Measurements from ENCODE around the gene GREB1L.
"Not testable (repeated sequence)": the region's sequence is repeated elsewhere in the genome, so short reads cannot be mapped to it uniquely, and the experiment has no call there.

The GREB1L gene

GRCh38 chr18:21210278-21210677 lies 31.8 kb upstream of the GREB1L start:
- TF ChIP-seq CTCF (conservative IDR thresholded peaks at IDR 0.05), result no peak
- no peak overlapping the region for H3K27ac ChIP-seq

GRCh38 chr18:21210784-21211183 lies 31.2 kb upstream of the GREB1L start:
- H3K27ac ChIP-seq, result no peak overlapping the region
- TF ChIP-seq CTCF (conservative IDR thresholded peaks at IDR 0.05), result no peak

- not testable (repeated sequence) for H3K27ac ChIP-seq
These were observed 27.6 kb upstream of the GREB1L start for GRCh38 chr18:21214409-21214808.

GRCh38 chr18:21215490-21215889 lies 26.5 kb upstream of the GREB1L start:
- H3K27ac ChIP-seq, result no peak overlapping the region
- no peak for TF ChIP-seq CTCF (conservative IDR thresholded peaks at IDR 0.05)

GRCh38 chr18:21218862-21219261 lies 23.2 kb upstream of the GREB1L start:
- TF ChIP-seq CTCF (conservative IDR thresholded peaks at IDR 0.05), result no peak
- H3K27ac ChIP-seq, result no peak overlapping the region; the same call in 1 of the 2 replicates

GRCh38 chr18:21230436-21230835 lies 11.6 kb upstream of the GREB1L start:
- TF ChIP-seq CTCF (conservative IDR thresholded peaks at IDR 0.05), result no peak

GRCh38 chr18:21241301-21242048 lies 557 bp upstream of the GREB1L start:
- no peak for TF ChIP-seq CTCF (conservative IDR thresholded peaks at IDR 0.05)

More at GRCh38 chr18:21230436-21230835, 11.6 kb upstream of the GREB1L start:
- no peak overlapping the region for H3K27ac ChIP-seq

GRCh38 chr18:21242780-21243401 lies 859 bp downstream of the GREB1L start:
- TF ChIP-seq CTCF (conservative IDR thresholded peaks at IDR 0.05), result no peak
- peak overlapping the region; percentile 62; the same call in 1 of the 2 replicates for H3K27ac ChIP-seq

More at GRCh38 chr18:21241301-21242048, 557 bp upstream of the GREB1L start:
- H3K27ac ChIP-seq, result peak overlapping the region; percentile 62; the same call in 1 of the 2 replicates

Measured in VCaP (cell line).